Measurements from ENCODE around the gene AFAP1L2.

GRCh38 chr10:114393482-114393881, 10.8 kb downstream of the AFAP1L2 start:
- TF ChIP-seq CTCF (IDR thresholded peaks at IDR 0.05) (no peak), POLR2A (IDR thresholded peaks at IDR 0.05) (no peak)
